ENCODE data around the gene POU6F2.

The POU6F2 gene

DNA sequence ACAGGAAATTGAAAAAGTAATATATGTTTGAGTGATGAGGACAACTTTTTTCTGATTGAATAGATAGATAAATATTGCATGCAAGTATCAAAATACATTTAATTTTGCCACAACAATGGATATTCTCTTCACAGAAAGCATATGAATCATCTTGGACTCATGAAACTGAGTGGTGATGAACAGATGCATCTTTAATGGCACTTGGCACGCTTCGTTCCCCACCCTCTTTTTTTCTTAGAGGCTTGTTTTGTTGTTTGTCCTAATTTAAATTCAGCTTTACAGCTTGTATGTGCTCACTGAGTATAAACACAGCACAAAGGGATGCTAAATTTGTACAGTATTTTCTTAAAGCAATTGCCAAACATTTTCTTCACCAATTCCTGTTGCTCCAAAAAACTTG, 443.5 kb downstream of the POU6F2 start:
- H3K27ac ChIP-seq: no peak overlapping the region
- TF ChIP-seq, protein P1, sequence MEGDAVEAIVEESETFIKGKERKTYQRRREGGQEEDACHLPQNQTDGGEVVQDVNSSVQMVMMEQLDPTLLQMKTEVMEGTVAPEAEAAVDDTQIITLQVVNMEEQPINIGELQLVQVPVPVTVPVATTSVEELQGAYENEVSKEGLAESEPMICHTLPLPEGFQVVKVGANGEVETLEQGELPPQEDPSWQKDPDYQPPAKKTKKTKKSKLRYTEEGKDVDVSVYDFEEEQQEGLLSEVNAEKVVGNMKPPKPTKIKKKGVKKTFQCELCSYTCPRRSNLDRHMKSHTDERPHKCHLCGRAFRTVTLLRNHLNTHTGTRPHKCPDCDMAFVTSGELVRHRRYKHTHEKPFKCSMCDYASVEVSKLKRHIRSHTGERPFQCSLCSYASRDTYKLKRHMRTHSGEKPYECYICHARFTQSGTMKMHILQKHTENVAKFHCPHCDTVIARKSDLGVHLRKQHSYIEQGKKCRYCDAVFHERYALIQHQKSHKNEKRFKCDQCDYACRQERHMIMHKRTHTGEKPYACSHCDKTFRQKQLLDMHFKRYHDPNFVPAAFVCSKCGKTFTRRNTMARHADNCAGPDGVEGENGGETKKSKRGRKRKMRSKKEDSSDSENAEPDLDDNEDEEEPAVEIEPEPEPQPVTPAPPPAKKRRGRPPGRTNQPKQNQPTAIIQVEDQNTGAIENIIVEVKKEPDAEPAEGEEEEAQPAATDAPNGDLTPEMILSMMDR (IDR thresholded peaks at IDR 0.05): no peak
- no peak for TF ChIP-seq ZFX (IDR thresholded peaks at IDR 0.05; ENCODE audit: borderline replicate concordance)

DNA sequence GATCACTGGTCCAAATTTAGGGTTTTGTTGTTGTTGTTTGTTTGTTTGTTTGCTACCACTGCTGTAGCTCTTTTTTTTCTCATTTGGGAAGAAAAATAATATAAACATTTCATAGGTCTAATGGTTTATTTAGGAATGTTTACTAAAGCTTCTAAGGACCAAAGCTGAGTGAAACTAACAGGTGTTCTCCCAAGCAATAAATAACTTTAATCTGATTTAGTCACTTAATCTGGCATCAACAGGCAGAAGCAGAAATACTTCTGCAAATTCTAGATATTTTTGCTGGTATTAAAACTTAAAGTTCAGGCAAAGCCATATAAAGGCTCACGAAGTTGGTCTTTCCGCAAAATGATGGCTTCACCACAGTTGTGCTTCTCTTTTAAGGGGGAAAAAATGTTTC, 444.0 kb downstream of the POU6F2 start:
- H3K27ac ChIP-seq: no peak overlapping the region
- TF ChIP-seq ZFX (IDR thresholded peaks at IDR 0.05; ENCODE audit: borderline replicate concordance): no peak
- TF ChIP-seq, protein P1 (IDR thresholded peaks at IDR 0.05): no peak

GRCh38 chr7:39428221-39428620, 450.5 kb downstream of the POU6F2 start:
- H3K27ac ChIP-seq: no peak overlapping the region
- TF ChIP-seq, protein P1 (IDR thresholded peaks at IDR 0.05): no peak
- no peak for TF ChIP-seq ZFX (IDR thresholded peaks at IDR 0.05; ENCODE audit: borderline replicate concordance)

DNA sequence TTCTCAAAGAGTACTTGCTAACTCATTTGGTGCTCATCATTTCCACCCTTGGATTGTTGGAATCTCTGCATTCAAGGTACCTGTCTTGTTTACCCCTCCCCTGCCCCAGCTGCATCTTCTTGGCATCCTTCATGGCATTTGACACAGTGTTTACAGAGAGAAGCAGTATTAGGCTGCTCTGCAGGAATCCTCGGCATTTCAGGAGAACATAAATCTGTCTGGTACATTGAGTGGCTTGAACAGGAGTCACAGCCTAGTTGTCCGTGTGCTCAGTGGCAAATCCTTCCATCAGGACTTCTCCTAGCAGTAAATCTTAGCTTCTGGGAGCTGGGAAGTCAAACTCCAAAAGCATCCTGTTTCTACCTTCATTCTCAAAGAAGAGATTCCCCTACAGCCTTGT, 451.7 kb downstream of the POU6F2 start:
- TF ChIP-seq ZFX (IDR thresholded peaks at IDR 0.05; ENCODE audit: borderline replicate concordance): no peak
- TF ChIP-seq, protein P1 (IDR thresholded peaks at IDR 0.05): no peak

GRCh38 chr7:39430441-39430840, 452.7 kb downstream of the POU6F2 start:
- H3K27ac ChIP-seq: no peak overlapping the region
- no peak for TF ChIP-seq ZFX (IDR thresholded peaks at IDR 0.05; ENCODE audit: borderline replicate concordance)
- TF ChIP-seq, protein P1 (IDR thresholded peaks at IDR 0.05): no peak

More for the DNA sequence above, 451.7 kb downstream of the POU6F2 start:
- no peak overlapping the region for H3K27ac ChIP-seq

- TF ChIP-seq, protein P1 (IDR thresholded peaks at IDR 0.05): no peak
- no peak for TF ChIP-seq ZFX (IDR thresholded peaks at IDR 0.05; ENCODE audit: borderline replicate concordance)
- no peak overlapping the region for H3K27ac ChIP-seq
These were observed 453.4 kb downstream of the POU6F2 start for GRCh38 chr7:39430909-39431641.

DNA sequence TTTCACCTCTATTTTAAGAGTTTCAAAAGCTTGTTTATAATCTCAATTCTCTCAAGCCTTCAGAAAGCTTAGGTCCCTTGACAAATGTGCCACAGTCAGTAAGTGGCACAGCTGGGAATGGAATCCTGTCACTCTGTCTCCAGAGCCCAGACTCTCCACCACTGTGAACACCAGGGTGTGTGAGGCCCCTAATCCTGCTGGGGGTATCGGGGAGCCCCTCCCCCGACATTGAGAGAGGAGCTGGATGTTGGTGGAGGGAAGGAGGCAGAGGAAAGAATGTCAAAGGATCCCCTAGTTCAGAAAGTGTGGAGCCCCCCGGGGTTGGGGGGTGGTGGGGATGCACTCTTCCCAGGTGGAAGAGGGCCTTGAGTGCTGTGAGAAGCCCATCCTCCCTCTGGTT, 454.7 kb downstream of the POU6F2 start:
- no peak overlapping the region for H3K27ac ChIP-seq
- TF ChIP-seq ZFX (IDR thresholded peaks at IDR 0.05; ENCODE audit: borderline replicate concordance): no peak
- TF ChIP-seq, protein P1 (IDR thresholded peaks at IDR 0.05): no peak

Measured in 22Rv1 (cell line).